Stimulated activated CD4-positive, alpha-beta T cell treated with anti-CD3 and anti-CD28 coated beads, Interleukin-1b, Interleukin-23, amount 100 ng/mL, for 4 hours (primary cell): ENCODE data around the gene ZNF609.
"Not testable (repeated sequence)": the region's sequence is repeated elsewhere in the genome, so short reads cannot be mapped to it uniquely, and the experiment has no call there.

Experiments
- DNase-seq, 2 donors: peaks; one replicate each; pipeline ENCODE4 v3.0.0-alpha.2; 2020; ENCODE audit warnings: low read depth in 2 of 2

ZNF609 gene

DNA sequence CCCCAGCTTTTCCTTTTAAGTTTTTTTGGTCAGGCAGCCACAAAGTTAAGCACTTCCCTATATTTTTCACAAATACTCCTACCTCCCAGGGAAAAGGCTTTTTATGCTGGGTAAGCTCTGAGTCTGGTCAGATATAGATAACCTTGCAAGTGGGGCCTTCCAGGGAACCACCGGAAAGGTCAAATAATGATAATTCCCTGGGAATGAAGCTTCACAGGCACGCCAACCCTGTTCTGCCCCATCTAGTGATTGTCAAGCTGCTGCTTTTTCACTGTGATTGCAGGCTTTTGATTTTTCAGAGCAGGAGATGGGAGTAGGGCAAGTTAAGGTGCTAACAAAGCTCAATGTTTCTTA, 121.0 kb downstream of the ZNF609 start:
- no peak for DNase-seq

DNA sequence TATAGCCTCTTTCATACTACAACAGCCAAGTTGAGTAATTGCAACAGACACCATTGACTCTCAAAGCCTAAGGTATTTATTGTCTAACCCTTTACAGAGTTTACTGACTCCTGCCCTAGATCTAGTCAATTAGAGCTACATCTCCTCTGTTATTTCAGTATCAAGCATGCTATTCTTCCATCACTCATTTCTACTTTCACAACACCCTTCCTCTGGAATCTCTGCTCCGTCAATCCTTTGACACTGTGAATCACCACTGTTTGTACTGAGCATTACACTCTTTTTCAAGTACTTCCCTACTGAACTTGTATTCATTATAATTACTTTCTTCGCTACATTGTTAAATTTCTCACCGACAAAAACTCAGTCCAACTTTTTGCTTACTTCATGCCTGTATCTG, 121.8 kb downstream of the ZNF609 start:
- no peak for DNase-seq

DNA sequence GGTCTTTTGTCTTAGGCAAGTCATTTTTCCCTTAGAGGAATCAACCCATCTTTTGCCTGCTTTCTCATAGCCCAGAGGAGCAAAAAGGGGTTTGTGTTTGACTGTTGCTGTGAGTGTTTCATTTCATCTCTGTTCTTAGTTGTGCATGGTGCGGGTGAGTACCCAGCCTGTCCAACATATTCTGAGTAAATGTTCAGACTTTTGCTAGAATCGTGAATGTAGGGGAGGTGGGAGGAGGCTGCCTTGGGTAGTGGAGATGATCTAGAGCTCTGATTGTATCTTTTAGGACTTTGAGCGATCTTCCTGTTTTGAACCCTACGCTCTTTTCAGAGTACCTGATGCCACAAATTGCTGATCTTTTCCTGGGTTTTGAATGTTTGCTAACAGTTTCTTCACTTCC, 123.1 kb downstream of the ZNF609 start:
- DNase-seq: no peak

DNA sequence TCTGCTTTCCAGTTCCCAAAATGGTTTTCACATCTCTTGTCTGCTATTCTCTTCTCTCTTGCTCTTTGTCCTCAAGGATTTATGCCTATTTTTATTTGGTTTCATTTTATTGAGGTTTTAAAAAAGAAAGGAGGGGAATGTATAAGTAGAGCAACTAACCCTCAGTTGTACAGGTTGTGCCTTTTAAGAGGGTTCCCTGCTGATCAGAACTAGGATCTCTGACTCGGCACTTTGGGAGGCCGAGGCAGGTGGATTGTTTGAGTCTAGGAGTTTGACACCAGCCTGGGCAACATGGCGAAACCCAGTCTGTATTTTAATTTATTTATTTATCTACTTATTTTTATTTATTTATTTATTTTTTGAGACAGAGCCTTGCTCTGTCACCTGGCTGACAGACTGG, 123.6 kb downstream of the ZNF609 start:
- no peak for DNase-seq

DNA sequence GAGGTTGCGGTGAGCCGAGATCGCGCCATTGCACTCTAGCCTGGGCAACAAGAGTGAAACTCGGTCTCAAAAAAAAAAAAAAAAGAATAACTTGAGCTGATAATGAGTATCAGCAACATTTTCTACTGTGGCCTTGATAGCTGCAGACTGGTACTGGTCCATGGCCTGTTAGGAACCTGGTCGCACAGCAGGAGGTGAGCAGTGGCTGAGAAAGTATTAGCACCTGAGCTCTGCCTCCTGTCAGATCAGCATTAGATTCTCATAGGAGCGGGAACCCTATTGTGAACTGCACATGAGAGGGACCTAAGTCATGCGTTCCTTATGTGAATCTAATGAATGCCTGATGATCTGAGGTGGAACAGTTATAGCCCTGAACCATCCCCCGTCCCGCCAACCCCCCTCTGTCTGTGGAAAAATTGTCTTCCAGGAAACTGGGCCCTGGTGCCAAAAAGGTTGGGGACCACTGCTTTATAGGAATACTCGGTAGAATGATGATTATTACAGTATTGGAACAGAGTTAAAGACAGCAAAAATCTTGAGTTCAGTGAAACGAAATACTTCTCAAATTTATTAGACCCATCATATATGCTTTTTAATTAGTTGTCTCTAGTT, 126.0 kb downstream of the ZNF609 start:
- no peak for DNase-seq

DNA sequence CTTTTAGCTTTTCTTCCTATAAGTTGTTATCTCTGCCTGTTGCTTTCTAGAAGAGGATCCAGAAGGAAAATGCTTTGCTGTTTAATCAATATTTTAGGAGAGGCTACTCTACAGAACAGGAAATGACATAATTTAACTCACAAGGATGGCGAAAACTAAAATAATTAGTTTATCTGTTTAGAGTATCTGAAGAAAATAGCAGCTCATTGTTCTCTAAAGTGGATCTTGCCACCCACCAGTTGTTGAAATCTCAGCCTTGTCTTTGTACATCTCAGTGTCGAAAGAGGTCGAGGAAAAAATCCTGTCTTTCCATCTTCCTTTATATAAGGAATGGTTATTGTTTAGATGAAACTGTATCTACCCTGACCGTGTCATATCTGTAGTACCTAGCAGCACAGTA, 126.6 kb downstream of the ZNF609 start:
- no peak for DNase-seq

DNA sequence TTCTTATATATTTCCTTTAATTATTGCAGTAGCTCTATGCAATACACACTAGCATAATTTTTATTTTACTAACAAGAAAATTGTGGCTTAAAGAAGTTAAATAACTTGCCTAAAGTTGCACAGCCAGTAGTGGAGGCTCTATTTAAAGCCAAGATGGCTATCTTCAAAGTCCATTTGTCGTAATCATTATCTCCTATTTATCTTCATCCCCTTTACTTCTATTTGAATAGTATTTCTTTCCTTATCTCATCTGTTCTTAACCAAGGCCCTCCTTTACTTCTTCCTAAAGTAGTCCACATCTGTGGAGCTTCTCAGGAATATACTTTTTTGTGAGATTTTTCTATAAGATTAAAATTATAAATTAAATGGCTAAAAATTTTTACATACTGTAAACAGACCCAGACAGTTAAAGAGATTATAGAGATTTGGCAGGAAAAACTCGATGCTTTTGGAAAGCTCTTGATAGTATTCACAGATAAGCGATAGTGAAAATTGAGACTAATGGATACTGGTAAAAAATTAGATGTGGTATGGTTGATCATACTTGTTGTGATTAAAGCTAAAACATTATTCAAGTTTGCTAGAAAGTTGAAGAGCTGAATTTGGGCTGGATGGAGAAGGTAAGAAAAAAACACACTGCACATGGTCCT, 129.2 kb downstream of the ZNF609 start:
- DNase-seq: no peak

DNA sequence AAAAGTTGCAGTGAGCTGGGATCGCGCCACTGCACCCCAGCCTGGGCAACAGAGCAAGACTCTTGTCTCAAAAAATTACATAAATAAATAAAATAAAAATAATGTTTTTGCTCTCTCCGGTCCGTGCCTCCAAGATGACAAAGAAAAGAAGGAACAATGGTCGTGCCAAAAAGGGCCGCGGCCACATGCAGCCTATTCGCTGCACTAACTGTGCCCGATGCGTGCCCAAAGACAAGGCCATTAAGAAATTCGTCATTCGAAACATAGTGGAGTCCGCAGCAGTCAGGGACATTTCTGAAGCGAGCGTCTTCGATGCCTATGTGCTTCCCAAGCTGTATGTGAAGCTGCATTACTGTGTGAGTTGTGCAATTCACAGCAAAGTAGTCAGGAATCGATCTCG, 132.5 kb downstream of the ZNF609 start:
- not testable (repeated sequence) for DNase-seq

DNA sequence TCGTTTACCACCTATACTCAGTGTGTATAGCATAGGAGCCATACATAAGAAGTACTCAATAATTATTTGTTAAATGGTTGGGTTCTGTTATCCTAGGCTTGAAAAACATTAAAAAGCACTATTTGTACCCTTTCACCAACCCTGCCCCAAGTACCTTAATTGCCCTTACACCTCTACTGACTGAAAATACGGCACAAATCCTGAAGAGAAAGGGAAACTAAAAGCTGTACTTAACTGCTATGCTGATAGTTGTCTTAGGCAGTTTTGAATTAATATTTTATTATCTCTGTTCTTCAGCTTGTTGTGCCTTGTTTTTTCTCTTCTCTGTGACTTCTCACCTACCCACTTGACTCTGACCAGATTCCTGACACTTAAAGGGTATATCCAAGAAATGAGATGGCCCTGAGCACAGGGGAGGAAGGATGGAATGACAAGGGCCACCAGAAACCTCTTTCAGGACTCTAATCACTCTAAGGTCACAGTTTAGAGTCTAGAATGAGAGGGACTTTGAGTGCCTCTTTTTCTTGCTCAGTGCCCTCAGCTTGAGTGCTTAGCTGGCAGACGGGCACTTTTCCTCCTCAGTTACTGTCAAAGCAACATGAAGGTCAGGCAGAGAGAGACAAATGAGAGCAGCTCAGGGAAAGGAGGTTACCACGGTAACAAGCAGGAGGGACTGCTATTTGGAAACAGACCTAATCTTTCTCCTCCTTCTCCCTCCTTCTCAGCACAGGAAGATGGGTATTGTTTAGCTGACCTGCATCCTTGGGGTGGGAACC, 136.5 kb downstream of the ZNF609 start:
- DNase-seq: no peak

DNA sequence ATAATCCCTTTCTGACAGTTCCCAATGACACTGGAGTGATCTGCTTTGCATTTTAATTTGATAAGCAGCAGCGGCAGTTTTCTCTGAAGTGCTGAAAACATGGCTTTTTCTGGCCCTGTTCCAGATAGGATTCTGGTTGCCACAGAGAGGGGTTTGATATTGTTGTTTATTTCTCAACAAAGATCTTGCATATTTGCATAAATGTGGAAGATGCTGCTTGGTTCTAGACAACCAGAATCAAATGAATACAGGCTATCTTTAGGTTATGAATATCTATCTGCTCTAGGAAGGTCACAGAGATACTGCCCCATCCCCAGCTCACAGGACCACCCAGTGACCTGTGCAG, 137.1 kb downstream of the ZNF609 start:
- DNase-seq: no peak

DNA sequence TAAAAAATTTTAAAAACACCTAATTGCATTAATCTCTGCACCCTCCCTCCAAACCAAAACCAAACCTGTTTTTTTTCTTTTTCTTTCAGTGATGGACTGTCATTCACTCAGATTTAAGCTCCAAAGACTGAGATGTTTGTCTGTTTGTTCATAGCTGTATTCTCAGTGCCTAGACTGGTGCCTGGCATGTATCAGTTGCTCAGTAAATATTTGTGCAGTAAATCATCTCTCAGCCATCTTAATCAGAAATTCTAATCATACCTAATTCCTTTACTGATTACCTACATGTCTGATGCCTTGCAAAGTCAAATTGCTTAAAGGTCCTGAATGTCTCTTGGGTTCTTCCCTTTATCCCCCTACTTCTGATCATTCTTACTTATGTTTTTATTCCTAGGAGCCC, 138.8 kb downstream of the ZNF609 start:
- DNase-seq: no peak

DNA sequence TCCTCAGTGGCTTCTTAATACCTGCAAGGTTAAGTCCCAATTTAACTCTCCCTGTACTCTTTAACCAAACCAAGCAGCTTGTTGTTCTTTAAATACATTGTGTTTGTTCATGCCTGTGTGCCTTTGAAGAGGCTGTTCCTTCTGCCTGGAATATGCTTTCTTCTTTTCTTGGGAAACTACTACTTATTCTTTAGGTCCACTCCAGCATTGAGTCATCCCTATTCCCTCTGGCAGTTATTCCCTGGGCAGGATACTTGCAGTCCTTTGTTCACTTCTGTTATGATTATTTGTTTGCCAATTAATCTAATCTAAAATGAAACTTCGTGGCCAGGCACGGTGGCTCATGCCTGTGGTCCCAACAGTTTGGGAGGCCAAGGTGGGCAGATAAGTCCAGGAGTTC, 139.3 kb downstream of the ZNF609 start:
- no peak for DNase-seq

DNA sequence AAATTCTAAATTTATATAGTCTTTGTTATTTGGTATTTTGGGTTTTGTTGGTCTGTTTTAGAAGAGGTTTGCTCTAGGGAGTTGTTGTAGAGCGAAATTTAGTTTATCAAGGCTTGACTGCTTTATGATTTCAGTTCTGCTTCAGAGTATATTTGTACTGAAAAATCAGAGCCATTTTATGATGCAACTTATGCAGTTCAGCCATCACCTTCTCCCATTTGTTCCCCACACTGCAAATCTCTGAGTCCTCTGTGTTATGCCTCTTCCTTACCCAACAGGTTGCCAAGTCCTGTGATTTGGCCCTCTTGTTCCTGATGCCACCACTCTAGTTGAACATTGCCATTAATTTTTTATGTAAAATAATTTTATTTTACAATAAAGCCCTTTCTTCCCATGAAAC, 140.4 kb downstream of the ZNF609 start:
- no peak for DNase-seq

DNA sequence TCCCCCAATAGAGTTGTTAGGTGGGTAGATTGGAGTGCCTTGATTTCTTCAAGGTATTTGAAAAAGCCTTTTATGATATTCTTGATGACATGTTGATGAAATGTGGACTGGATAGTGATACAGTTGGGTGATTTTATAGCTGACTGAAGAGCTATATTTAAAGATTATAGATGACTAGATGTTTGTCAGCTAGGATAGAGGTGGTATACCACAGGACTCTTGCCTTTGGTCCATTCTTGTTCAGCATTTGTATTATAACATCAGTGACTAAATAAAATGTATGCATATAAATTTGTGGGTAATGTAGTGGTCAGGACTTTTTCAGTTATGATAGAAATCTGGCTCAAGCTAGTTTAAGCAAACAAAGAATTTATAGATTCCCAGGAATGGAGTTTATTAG, 143.9 kb downstream of the ZNF609 start:
- no peak for DNase-seq

DNA sequence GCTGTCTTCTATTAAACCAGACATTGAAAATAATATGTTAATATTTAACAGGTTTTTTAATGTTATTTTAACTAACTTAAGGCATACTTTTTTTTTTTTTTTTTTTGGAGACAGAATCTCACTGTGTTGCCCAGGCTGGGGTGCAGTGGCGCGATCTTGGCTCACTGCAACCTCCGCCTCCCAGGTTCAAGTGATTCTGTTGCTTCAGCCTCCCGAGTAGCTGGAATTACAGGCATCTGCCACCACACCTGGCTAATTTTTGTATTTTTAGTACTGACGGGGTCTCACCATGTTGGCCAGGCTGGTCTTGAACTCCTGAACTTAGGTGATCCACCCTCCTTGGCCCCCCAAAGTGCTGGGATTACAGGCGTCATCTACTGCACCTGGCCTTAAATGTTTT, 147.0 kb downstream of the ZNF609 start:
- not testable (repeated sequence) for DNase-seq

DNA sequence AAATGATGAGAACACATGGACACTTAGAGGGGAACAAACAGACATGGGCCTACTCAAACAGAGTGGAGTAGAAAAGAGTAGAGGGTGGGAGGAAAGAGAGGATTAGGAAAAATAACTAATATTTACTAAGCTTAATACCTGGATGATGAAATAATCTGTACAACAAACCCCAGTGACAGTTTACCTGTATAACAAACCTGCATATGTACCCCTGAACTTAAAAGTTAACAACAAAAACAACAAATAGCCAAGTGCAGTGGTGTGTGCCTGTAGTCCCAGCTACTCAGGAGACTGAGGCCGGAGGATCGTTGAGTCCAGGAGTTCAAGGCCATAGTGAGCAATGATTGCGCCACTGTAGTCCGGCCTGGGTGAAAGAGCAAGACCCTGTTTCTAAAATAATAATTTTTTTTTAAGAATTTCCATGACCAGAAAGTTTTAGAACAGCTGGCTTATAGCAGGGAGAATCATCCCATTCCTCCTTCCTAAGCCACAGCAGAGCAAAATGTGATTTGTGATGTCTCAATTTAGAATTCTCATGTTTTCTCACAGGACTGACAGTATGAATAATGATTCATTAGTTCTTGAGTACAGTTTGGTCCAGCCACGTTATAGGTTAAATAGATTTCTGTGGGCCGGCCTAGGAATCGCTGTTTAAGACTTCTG, 150.0 kb downstream of the ZNF609 start:
- DNase-seq: no peak

DNA sequence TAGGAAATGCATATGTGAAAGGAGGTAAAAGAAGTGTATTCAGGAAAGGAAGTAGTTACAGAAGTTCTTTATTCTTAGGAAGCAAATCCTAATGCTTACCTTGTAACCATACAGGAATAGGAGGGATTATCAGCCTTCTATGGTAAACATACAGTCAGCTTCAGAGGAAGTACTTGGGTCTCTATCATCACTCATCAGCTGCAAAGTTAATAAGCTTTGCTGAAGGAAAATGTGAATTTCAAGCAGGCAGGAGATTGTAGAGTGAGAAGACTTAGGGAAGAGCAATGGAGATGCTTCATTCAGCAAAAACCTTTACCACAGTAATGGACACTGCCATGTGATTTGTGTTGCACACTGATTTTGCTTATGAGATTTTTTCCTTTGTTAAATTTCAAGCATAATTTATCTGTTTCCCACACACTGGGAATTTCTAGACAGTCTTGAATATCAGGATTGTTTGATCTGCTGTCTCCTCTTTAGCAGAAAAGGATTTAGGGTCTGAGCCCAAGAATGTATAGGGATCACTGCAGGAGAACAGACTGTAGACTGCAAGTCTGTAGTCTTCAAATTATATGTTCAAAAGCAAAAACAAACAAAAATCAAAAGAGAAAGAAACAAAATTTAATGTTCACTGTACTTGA, 150.8 kb downstream of the ZNF609 start:
- no peak for DNase-seq

DNA sequence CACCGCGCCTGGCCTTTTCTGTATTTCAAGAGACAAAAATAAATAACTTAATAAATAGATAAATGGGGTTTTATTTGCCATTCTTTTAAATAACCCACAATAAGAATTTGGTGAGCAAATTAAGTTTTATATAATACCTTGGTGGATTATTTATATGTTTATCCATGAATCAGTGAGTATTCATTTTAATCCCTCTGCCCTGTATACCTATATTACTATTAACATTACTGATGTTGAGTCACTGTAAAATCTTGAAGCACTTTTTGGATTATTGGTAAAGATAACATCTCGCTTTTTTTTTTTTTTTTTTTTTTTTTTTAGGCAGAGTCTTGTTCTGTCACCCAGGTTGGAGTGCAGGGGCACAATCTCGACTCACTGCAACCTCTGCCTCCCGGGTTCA, 154.1 kb downstream of the ZNF609 start:
- DNase-seq: no peak

DNA sequence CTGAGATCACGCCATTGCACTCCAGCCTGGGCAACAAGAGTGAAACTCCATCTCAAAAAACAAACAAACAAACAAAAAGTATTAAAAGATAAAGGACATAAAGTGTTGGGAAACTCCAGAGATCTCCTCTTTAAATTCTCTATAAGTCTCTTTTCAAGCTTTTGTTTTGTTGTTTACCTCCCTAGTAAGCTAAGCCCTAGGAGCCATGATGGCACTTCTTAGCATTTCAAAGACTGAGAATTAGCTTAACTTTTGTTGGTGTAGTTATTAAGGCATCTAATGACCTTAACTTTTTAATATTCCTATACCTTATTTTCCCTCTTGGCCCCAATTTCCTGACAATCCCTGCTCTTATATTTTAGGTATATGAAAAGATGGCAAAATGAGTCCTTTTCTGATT, 157.3 kb downstream of the ZNF609 start:
- no peak for DNase-seq

DNA sequence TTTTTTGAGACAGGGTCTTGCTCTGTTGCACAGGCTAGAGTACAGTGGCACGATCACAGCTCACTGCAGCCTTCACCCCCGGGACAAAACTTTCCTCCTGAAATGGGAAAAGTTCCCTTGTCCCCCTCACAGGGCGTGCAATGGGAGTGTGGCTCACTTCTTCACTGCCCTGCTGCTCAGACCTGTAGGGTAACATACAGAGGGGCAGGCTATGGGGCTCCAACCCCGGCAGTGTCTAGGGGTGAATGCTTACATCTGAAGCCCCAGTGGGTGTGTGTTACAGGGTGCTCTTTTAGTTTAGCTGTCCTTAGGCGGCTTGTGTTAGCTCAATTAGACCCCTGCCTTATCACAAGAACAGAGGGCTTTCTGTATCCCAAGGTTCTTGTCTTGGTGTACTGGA, 157.8 kb downstream of the ZNF609 start:
- DNase-seq: no peak

DNA sequence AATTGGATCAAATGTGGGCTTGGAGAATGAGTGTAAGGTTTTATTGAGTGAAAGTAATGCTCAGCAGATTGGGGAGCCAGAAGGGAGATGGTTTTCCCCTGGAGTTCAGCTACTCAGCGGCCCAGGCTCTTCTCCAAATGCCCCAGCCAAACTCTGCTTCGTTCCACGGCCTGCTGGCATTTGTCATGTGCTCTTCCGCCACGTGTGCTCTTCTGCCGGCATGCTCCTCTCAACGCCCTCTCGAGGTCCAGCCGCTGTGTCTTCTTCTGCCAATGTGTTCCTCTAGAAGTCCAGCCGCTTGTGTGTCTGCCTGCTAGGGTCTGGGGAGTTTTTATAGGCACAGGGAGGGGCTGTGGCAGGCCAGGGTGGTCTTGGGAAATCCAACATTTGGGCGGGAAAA, 158.2 kb downstream of the ZNF609 start:
- no peak for DNase-seq
